ENCODE results near the gene GPBP1L1.
"Not testable (repeated sequence)": the region's sequence is repeated elsewhere in the genome, so short reads cannot be mapped to it uniquely, and the experiment has no call there.

GPBP1L1 gene, protein sequence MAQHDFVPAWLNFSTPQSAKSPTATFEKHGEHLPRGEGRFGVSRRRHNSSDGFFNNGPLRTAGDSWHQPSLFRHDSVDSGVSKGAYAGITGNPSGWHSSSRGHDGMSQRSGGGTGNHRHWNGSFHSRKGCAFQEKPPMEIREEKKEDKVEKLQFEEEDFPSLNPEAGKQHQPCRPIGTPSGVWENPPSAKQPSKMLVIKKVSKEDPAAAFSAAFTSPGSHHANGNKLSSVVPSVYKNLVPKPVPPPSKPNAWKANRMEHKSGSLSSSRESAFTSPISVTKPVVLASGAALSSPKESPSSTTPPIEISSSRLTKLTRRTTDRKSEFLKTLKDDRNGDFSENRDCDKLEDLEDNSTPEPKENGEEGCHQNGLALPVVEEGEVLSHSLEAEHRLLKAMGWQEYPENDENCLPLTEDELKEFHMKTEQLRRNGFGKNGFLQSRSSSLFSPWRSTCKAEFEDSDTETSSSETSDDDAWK

DNA sequence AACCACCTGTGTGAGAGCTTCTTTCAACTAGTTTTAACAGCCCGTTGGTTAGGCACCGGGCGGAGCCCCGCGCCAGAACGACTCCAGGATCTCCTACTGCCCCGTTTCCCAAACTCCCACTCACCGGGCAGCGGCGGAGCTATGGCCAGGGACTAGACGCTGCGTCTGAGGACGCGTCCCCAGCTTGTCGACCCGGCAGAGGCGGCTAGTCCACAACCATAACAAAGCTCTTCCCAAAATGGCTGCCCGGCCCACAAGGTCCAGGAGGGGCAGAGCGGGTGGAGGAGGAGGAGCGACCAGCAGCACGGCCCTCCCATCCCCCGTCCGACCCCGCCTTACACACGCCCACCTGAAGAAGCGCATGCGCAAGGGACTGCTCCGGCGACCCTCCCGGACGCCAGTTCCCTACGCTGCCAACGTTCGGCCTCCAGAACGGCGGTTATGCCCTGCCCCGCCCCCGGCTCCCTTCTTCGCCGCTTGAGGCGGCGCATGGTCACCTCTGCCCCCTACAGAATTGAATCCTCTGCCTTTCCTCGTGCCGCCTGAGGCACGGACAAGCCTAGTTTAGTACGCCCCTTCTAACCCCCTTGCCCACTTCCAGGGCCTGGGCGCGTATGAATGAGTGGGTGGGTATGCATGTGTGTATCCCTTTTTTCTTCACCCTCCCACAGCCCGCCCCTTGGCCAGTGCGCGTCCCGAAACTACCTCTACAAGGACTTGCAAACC lies at the start of gene GPBP1L1:
TSS of gene GPBP1L1 (minus strand) at position 246 of the 726 bp plus-strand sequence. CDS start 27,446 bp downstream, outside the sequence.
- DNase-seq = peak; percentile 96

DNA sequence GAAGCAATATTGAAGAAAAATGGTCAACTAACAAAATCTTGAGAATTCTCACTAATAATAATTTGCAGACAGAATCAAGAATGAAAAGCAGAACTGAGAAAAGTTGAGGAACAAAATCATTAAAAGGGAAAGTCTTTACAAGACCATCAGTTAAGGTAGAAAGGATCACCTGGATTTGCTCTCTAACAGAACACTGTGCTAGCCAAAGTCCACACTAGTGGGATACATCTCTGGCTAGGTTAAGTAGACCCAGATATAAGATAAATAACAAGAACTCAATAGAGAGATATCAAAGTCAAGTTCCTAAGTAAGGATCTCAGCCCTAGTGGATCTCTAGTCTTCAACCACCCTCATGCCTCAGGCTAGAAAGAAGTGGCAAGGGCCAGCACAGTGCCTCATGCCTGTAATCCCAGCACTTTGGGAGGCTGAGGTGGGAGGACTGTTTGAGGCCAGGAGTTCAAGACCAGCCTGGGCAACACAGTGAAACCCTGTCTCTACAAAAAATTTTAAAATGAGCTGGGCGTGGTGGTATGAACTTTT lies 44.5 kb upstream of the GPBP1L1 start:
- no peak for DNase-seq

DNA sequence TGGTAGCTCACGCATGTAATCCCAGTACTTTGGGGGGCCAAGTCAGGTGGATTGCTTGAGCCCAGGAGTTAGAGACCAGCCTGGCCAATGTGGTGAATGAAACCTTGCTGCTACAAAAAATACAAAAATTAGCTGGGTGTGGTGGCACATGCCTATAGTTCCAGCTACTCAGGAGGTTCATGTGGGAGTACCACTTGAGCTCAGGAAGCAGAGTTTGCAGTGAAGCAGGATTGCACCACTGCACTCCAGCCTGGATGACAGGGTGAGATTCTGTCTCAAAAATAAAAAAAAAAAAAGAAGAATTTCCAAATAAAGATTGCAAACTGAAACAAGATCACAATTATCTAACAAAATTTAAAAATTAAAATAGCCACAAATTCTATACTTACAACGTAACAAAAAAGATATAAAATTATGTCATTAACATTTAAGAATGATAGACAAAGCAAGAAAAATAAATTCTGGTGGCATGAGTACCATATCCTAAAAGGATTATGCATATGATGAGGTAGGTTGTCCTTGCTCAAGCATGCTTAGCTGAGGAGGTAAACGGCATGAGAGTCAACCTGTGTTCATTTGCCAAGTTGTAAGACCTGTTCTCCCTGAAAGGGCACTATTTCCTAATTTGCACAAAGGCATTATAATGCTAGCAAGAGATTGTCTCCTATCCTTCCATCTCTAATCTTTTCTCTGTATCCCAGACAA lies 43.9 kb upstream of the GPBP1L1 start:
- no peak for DNase-seq

DNA sequence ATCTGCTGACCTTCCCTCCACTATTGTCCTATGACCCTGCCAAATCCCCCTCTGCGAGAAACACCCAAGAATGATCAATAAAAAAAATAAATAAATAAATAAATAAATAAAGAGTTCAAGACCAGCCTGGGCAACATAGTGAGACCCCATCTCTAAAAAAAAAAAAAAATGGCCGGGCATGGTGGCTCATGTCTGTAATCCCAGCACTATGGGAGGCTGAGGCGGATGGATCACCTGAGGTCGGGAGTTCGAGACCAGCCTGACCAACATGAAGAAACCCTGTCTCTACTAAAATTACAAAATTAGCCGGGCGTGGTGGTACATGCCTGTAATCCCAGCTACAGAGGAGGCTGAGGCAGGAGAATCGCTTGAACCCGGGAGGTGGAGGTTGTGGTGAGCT lies 39.7 kb upstream of the GPBP1L1 start:
- not testable (repeated sequence) for DNase-seq

DNA sequence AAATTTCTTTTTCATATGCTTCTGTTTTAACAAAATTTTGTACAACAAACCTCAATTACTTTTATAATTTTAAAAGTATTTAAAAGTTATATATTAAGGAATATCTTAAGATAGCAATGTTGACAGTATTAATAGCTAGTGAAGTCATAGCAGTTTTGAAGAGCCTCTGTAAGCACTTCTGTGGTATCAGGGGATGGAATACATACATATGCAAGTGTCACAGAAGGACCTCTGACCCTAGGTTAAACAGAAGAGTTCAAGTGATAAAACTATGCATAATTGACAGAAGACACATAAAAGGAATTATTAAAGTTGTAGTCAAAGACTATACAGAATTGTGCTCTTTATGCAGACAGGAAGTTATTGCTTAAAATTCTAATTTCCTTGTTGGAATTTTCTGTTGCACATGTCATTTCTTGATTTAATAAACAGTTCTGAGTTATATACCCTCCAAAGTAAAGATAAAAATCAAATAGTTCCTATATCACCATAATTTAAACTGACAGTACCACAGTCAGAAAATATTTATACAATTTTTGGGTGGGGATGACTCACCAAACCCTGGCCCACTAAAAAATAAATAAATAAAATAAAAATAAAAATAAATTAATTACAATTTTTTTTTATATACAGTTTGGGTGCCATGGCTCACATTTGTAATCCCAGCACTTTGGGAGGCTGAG lies 37.1 kb upstream of the GPBP1L1 start:
- DNase-seq = no peak

DNA sequence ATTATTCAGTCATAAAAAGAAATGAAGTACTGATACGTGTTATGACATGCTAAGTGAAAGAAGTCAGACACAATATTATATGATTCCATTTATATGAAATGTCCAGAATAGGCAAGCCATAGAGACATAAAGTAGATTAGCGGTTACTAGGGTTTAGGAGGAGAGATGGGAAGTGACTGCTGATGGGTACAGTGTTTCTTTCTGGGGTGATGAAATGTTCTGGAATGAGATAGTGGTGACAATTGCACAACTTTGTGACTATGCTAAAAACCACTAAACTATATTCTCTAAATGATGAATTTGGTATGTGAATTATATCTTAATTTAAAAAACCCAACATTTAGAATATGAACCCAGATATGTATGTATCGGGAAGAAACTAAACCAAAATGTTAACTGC lies 36.5 kb upstream of the GPBP1L1 start:
- DNase-seq = peak; percentile 33

DNA sequence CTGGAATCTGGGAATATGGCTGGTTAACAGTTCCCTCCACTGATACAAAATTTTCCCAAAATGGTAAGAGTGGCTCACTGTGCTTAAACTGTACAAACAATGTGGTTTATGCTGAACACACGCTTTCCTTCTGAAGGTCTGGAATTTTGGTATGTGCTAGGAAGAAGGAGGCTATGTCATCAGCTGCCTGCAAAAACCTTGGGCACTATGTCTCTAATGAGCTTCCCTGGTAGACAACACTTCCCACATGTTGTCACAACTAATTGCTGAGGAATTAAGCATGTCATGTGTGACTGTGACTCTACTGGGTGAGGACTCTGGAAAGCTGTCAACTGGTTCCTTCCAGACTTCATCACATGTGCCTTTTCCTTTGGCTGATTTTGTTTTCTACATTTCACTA lies 34.9 kb upstream of the GPBP1L1 start:
- peak; percentile 63 for DNase-seq

DNA sequence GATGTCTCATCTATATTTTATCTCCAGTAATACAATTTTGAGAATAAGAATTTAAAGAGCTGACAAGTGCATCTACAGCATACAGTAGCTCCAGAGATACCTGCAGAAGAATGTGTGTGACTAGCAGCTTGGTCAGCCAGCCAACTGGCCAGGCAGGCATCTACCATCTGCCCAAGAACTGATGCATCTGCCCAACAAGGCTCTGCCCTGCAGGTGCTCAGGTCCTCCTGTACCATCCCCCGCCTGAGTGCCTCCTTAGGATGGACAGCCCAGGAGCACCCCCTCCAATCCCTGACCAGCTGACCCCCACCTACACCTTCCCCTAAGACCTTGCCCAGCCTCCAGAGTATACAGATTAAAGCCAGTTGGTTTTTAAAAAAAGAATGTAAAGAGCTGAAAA lies 32.0 kb upstream of the GPBP1L1 start:
- no peak for DNase-seq

DNA sequence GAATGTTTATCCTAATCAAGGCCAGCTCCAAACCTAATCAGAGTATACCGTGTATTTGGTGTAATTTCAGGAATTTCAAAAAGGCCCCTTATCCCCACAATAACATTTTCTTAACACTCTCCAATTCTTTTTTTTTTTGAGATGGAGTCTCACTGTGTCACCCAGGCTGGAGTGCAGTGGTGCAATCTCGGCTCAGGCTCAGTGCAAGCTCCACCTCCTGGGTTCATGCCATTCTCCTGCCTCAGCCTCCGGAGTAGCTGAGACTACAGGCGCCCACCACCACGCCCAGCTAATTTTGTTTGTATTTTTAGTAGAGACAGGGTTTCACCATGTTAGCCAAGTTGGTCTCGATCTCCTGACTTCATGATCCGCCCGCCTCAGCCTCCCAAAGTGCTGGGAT lies 31.1 kb upstream of the GPBP1L1 start:
- DNase-seq = not testable (repeated sequence)

DNA sequence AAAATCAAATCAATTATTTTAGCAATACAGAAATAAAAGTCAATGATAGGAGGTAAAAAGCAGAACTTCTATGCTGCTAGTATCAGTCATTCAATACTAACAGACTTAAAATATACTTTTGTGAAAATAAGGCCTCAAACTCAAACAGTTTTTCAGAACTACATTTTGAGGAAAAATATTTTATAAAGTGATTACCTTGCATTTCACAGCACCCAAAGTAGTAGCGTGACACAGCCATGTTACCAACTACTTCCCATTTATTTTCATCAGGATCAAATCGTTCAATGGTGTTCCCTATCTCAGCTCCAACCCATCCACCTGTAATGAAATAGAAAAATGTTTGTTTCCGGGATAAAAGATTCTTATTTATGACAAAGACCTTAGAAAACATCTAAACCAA lies 30.4 kb upstream of the GPBP1L1 start:
- DNase-seq = no peak

DNA sequence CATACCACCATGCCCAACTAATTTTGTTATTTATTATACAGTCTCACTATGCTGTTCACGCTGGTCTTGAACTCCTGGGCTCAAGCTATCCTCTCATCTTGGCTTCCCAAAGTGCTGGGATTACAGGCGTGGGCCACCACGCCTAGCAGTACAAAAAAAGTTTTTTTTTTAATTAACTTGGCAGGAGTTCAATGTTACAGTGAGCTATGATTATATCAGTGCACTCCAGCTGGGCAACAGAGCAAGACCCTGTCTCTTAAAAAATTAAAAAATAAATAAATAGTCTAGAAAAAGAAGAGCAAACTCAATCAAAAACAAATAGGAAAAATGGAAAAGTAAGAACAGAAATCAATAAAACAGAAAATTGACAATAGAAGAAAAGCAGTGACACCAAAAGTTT lies 27.4 kb upstream of the GPBP1L1 start:
- no peak for DNase-seq

DNA sequence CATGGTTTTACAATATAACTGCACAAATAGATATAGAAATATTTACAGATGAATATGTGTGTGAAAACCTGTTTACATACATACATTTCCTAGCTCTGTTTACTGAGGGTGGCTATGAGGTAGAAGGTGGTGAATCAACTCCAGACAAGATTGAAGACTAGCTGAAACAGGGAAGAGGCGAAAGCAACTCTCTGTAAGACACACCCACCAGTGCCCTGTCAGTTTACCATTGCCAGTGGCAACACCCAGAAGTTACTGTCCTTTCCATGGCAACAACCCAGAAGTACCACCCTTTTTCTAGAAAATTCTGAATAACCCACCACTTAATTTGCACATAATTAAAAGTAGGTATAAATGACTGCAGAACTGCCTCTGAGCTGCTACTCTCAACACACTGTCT lies 18.3 kb upstream of the GPBP1L1 start:
- no peak for DNase-seq

DNA sequence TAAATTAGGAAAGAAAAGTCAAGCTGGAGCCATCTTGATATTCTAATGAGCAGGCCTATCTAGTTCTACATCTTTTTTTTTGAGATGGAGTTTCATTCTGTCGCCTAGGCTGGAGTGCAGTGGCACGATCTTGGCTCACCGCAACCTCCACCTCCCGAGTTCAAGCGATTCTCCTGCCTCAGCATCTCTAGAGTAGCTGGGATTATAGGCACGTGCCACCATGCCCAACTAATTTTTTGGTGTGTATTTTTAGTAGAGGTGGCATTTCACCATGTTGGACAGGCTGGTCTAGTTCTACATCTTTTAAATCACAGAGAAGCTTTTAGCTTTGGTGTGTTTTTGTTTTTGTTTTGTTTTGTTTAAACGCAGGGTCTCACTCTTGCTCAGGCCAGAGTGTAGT lies 8.5 kb upstream of the GPBP1L1 start:
- no peak for DNase-seq

DNA sequence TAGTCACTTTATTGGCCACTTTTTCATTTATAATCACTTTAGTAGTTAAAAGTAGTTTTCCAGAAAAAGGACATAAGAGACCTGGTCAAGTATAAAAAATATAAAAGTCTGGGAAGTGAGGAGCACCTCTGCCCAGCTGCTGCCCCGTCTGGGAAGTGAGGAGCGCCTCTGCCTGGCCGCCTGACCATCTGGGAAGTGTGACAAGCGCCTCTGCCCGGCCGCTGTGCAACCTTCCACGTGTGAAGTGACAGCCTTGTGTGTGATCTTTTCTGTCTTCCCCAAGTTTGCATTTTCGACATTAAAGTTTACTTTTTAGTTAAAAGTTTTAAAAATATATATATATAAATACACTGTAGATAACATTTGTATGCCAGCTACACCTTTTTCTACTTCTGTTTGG lies 7.5 kb upstream of the GPBP1L1 start:
- not testable (repeated sequence) for DNase-seq

DNA sequence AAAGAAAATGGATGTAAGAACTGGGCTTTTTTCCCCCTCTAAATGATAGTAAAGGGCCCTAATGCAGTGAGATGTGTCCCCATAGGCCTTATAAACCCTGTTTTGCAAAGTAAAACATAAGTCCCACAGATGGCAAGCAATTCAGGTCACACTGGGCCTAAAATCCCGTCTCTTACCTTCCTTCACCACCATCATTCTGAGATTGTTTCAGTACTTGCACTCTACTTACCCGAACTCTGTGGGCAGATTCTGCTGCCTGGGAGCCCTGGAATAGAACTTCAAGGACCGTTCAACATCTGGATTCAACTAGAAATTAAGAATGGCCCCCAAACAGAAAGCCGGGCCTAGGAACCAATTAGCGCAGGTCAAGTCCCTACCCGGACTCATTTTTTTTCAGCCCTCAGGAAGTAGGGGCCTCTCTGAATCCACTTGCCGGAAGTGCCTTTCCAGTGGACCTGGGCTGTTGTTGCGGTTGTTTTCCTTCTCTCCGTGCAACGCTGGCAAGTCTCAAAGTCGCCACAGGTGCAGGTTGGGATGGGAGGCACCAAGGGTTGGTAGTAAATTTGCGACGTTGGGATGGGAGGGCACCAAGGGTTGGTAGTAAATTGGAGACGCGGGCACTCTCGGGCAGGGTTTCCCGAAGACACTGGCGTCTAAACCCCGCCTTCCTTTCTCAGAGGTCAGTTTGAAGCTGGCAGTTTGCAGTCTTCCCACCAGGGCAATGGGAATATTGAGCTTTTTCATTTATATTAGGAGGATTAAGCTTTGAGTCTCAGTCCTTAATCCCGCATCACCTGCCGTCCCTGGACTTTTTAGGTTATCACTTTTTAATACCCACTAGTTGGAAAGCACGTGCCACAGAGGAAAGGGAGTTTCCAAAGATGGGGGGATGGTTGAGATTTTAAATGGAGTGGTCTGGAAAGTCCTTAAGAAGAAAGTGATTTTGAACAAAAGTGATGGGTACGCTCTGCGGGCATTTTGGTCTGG lies 1.7 kb upstream of the GPBP1L1 start, which contains the start of gene TMEM69:
TSS of gene TMEM69 (plus strand) at position 428 of the 987 bp plus-strand sequence. CDS start 2,888 bp downstream, outside the sequence.
- DNase-seq = peak; percentile 90

DNA sequence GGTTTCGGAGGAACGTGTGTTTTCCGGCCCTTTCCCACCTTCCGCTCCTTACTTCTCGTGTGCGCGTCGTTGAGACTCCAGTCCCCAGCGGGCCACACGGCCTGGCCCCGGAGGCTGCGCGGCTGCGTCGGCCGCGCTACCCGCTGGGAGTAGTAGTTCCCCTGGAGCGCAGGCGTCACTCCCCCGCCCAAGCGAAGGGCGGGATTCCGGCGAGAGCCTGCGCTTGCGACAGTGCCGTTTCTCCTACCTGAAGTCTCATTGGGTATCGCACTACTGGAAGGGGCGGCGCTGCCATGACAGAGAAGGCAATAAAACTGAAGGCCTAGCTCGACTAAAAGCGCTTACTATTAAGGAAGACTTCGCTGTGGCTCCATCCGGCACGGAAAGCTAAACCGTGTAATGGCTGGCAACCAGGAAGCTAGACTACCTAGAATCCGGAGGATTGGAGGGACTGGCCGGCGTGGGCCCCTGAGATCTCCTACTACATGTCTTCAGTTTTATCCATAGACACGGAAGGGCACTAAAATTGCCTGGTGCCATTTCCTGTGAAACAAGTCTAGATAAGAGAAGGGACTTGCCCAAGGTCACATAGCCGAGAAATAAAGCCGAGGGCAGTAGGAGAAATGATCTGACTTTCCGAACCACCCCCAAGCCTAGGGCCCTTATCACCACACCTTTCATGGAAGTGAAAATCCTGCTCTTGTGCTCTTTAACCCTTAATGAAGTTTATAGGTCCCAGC lies 851 bp upstream of the GPBP1L1 start:
- peak; percentile 99 for DNase-seq

DNA sequence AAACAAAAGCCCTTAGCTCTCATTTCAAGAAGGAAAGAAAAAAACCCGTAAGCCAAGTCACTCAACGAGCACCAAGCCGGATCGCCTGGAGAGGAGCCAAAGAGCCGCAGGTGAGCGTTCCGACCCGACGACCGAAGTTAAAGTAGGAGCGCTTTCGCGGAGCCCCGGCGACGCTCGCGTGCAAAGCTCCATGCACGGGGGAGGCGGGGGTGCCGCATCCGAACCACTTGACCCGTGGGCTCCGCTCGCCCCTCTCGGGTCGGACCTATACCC lies 382 bp downstream of the GPBP1L1 start:
- DNase-seq = peak; percentile 8

DNA sequence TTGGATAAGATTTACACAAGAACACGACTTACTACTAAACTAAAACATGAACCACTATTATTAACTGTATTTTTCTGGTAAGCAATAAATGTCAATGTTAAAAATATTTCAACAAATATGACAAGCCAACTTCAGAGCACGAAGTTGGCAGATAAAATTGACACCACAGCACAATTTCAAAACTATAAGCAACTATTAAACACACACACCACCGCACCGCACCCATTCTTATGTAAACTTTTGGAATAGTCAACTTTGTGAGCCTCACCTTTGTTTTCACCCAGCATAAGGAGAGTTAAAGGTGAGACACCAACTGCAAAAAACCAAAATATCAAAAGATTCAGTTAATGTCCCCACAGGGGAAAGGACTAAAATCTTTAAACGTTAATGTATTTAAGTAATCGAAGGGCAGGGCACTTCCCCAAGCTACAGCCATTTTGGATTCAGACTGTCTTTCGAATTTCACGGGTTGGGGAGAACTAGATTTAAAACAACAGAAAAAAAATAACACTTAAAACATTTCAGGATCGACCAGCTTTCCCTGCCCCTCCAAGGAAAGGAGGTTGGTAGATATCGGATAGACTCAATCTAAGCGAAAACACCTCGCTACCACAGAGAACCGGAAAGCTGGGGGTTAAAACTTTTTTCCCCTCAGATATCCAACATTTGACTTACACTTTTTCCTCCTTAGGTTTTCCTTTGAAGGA lies 872 bp downstream of the GPBP1L1 start:
- no peak for DNase-seq

DNA sequence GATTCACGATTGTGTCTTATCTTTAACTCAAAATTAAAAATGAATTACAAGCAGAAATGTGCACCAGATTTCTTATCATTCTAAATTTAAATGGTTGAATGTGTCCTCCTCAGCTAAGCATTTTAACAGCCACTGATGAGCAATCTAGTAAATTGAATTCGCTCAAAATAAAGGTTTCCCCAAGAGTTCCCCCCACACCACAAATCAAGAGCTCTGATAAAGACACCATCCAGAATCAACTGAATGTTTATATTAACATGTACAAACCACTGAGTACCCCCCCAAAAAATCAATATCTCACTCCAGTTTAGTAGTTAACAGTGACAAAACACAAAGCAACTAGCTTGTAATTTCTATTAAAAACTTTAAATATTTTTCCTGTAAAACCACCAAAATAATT lies 1.9 kb downstream of the GPBP1L1 start:
- no peak for DNase-seq

DNA sequence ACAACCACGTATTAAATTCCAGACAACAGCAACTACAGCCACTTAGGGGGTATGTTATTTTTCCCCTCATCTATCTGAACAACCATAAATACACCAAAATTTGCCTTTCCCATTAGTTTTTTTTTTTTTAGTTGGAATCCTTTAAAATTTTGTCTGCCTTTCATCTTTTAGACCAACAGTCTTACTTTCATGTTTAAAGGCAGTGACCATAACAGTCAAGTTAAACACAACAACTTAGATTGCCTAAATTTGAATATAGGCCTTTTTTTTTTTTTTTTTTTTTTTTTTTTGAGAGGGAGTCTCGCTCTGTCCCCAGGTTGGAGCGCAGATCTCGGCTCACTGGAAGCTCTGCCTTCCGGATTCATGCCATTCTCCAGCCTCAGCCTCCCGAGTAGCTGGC lies 3.4 kb downstream of the GPBP1L1 start:
- no peak for DNase-seq

Data from fibroblast of upper back skin (primary cell).